Measurements from ENCODE around the gene SLC22A23. TPM values are rescaled to one million over a fixed set of nuclear protein-coding genes. Genes with fewer than 3 reads are reported as not detected.

SLC22A23 gene
- total RNA-seq, 1 donor from 2014 or later, result 19.4 TPM

DNA sequence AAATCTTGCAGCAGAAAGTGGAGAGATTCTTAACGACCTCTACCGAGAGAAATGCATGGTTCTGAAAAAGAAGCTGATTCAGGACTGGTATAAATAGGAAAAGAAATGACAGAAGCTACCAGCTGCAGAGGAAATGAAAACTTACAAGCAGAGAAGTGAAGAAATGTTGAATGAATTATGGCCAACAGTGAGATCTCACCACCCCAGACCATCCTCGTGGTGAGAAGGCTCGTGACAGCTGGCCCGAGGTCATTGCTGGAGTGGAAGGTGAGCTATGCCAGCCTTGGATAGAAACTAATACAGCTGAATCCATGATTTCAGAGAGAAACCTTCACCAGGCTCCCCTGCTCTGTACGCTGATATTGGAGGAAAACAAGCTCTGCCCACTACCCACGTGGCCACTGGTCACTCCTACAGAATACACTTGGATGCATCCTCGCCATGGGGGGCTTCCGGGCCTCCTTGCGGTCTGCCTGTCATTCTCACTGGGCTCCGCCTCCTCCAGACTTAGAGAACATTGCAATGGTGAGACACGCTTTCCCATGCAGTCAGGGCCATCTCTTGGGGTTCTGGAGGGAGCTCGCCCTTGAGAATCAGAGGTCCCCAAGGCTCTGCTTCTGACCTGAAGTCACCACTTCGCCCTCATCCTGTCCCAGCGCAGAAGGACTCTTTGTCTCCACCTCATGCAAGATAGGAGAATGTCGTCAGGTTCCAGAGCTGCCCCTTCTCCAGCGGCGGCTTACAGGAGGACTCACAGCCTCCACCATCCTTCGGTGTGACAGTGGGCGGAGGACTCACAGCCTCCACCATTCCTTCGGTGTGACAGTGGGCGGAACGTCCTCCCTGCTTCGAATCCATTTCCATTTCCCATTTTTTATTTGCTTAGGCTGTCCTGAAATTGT, 218.8 kb downstream of the SLC22A23 start:
- Mint-ChIP-seq H3K4me3 (ENCODE audit: low read depth) (no peak overlapping the region), H3K4me1 (ENCODE audit: low read depth) (peaks cover 4% of the 10 kb centered on the region), H3K27me3 (peaks cover 15% of the 10 kb centered on the region), H3K27ac (no peak overlapping the region), H3K9me3 (ENCODE audit: low read depth) (no peaks in the 10 kb centered on the region), H3K36me3 (ENCODE audit: insufficient read depth) (peaks cover 2% of the 10 kb centered on the region)
- no peak for DNase-seq (ENCODE audit: low spot score, unreplicated experiment)
- TF ChIP-seq, protein P1, sequence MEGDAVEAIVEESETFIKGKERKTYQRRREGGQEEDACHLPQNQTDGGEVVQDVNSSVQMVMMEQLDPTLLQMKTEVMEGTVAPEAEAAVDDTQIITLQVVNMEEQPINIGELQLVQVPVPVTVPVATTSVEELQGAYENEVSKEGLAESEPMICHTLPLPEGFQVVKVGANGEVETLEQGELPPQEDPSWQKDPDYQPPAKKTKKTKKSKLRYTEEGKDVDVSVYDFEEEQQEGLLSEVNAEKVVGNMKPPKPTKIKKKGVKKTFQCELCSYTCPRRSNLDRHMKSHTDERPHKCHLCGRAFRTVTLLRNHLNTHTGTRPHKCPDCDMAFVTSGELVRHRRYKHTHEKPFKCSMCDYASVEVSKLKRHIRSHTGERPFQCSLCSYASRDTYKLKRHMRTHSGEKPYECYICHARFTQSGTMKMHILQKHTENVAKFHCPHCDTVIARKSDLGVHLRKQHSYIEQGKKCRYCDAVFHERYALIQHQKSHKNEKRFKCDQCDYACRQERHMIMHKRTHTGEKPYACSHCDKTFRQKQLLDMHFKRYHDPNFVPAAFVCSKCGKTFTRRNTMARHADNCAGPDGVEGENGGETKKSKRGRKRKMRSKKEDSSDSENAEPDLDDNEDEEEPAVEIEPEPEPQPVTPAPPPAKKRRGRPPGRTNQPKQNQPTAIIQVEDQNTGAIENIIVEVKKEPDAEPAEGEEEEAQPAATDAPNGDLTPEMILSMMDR (IDR thresholded peaks at IDR 0.05; ENCODE audit: unreplicated experiment), result no peak

DNA sequence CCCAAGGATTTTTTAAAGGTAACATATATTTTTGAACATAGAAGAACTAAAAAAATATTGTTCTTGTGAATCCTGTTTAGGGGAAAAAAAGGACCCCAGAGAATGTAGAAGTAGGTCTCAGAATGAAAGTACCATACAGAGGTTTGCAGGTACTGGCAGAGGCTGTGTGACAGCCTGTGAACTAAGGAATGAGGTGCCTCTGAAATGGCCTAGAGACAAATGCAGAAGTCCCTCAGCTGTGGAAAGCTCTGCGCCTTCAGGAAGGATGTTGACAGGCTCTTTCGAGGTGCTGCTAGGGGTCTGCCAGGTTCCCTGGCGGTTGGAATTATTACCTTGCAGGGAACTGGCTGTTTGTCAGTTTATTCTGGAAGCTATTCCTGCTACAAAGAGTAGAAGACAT, 220.8 kb downstream of the SLC22A23 start:
- no peaks in the 10 kb centered on the region for H3K9me3 Mint-ChIP-seq (ENCODE audit: low read depth)
- TF ChIP-seq, protein P1 (IDR thresholded peaks at IDR 0.05; ENCODE audit: unreplicated experiment), result no peak
- no peak overlapping the region for H3K27ac Mint-ChIP-seq
- no peak overlapping the region for H3K4me3 Mint-ChIP-seq (ENCODE audit: low read depth)
- no peak for DNase-seq (ENCODE audit: low spot score, unreplicated experiment)
- peaks cover 2% of the 10 kb centered on the region for H3K36me3 Mint-ChIP-seq (ENCODE audit: insufficient read depth)
- peaks cover 10% of the 10 kb centered on the region for H3K4me1 Mint-ChIP-seq (ENCODE audit: low read depth)
- peaks cover 12% of the 10 kb centered on the region for H3K27me3 Mint-ChIP-seq

DNA sequence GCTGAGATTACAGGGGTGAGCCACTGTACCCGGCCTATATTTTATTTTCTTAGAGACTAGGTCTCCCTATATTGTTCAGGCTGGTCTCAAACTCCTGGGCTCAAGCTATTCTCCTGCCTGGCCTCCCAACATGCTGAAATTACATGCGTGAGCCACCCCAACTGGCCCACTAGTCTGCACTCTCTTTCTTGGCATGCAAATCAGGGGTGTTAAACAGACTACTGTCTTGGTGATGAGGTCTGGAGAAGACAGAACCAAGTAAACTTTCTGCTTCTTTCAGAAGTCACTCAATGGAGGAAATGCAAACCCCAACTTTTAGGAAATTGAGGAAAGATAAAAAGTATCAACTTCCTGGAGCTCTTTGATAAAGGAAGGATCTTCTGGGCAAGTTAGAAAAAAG, 221.4 kb downstream of the SLC22A23 start:
- Mint-ChIP-seq H3K36me3 (ENCODE audit: insufficient read depth) (peaks cover 2% of the 10 kb centered on the region), H3K27ac (no peak overlapping the region), H3K9me3 (ENCODE audit: low read depth) (no peaks in the 10 kb centered on the region), H3K4me1 (ENCODE audit: low read depth) (peaks cover 11% of the 10 kb centered on the region), H3K4me3 (ENCODE audit: low read depth) (no peak overlapping the region), H3K27me3 (peaks cover 12% of the 10 kb centered on the region)
- TF ChIP-seq, protein P1 (IDR thresholded peaks at IDR 0.05; ENCODE audit: unreplicated experiment), result no peak
- DNase-seq (ENCODE audit: low spot score, unreplicated experiment), result no peak

DNA sequence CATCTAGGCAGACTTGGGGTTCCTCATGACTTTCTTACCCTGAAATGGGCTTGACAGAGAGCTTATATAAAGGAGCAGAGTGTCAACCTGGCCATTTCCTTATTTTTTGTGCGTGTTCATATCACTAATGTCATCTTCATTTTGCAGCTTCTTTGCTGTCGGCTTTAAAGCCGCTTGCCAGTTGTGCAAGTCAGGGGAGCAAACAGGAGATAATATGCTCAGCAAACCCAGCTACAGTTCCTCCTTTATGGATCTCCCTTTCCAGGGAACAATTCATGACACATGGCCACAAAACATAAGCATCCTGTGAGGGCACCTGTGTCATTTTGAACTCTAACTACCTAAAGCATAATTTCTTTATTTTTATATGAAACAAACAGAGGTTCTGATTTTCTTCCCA, 222.9 kb downstream of the SLC22A23 start:
- Mint-ChIP-seq H3K9me3 (ENCODE audit: low read depth) (no peaks in the 10 kb centered on the region), H3K27ac (no peak overlapping the region), H3K4me1 (ENCODE audit: low read depth) (peaks cover 19% of the 10 kb centered on the region), H3K27me3 (peaks cover 17% of the 10 kb centered on the region), H3K36me3 (ENCODE audit: insufficient read depth) (no peaks in the 10 kb centered on the region), H3K4me3 (ENCODE audit: low read depth) (no peak overlapping the region)
- TF ChIP-seq, protein P1 (IDR thresholded peaks at IDR 0.05; ENCODE audit: unreplicated experiment), result no peak
- DNase-seq (ENCODE audit: low spot score, unreplicated experiment), result no peak

DNA sequence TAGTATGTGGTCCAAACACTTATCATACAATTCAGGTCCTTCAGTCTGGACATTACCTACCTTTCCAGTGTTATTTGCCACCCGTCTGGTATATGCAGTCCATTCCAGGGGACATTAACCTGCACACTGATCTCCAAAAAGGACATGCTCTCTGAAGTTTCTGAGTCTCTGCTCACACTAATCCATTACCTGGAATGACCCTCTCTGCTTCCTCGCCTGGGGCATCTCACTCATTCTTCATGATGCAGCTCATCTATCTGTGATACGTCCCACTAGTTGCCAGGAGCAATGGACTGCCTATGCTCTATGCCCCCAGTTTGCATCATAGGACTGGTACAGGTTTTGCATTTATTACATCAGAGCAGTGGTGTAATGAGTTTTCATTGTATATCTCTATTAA, 223.5 kb downstream of the SLC22A23 start:
- Mint-ChIP-seq H3K9me3 (ENCODE audit: low read depth) (no peaks in the 10 kb centered on the region), H3K27ac (peak overlapping the region; percentile 55), H3K36me3 (ENCODE audit: insufficient read depth) (no peaks in the 10 kb centered on the region), H3K4me3 (ENCODE audit: low read depth) (peak overlapping the region; percentile 87), H3K27me3 (peaks cover 17% of the 10 kb centered on the region), H3K4me1 (ENCODE audit: low read depth) (peaks cover 22% of the 10 kb centered on the region)
- TF ChIP-seq, protein P1 (IDR thresholded peaks at IDR 0.05; ENCODE audit: unreplicated experiment), result no peak
- DNase-seq (ENCODE audit: low spot score, unreplicated experiment), result no peak
